ENCODE results near the gene ITFG1. TPM values are rescaled to one million over a fixed set of nuclear protein-coding genes. Genes with fewer than 3 reads are reported as not detected.

The ITFG1 gene
- total and polyA plus RNA-seq, 2 of the 13 experiments (the other 11 are each of a cell fraction or from before 2014, with no cell fraction given), result 74.5 to 150 TPM

GRCh38 chr16:47448830-47449575 is 11.9 kb downstream of the ITFG1 start (continued):
- TF ChIP-seq ZNF431 (CRISPR knock-in tag; IDR thresholded peaks at IDR 0.05; ENCODE audit: borderline replicate concordance, low read depth), result no peak
- TF ChIP-seq, protein P1, sequence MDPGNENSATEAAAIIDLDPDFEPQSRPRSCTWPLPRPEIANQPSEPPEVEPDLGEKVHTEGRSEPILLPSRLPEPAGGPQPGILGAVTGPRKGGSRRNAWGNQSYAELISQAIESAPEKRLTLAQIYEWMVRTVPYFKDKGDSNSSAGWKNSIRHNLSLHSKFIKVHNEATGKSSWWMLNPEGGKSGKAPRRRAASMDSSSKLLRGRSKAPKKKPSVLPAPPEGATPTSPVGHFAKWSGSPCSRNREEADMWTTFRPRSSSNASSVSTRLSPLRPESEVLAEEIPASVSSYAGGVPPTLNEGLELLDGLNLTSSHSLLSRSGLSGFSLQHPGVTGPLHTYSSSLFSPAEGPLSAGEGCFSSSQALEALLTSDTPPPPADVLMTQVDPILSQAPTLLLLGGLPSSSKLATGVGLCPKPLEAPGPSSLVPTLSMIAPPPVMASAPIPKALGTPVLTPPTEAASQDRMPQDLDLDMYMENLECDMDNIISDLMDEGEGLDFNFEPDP (CRISPR knock-in tag; conservative IDR thresholded peaks at IDR 0.05), result no peak
- TF ChIP-seq, protein P2, sequence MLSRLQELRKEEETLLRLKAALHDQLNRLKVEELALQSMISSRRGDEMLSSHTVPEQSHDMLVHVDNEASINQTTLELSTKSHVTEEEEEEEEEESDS (CRISPR knock-in tag; IDR thresholded peaks at IDR 0.05; ENCODE audit: borderline replicate concordance), result no peak
- no peak for TF ChIP-seq ZNF674 (CRISPR knock-in tag; IDR thresholded peaks at IDR 0.05; ENCODE audit: low read depth)
- no peak for TF ChIP-seq ZNF468 (CRISPR knock-in tag; IDR thresholded peaks at IDR 0.05)

- no TSS peak for BruUV-seq (replicated peaks)
- H3K9ac ChIP-seq (ENCODE audit: insufficient read depth, low read depth, low read length), result no peak overlapping the region
- no peak overlapping the region for H3K4me2 ChIP-seq (ENCODE audit: low read depth, low read length)
- no peaks in the 10 kb centered on the region for H4K20me1 ChIP-seq (ENCODE audit: insufficient read depth, low read length)
- peaks cover 7% of the 10 kb centered on the region for H3K79me2 ChIP-seq (ENCODE audit: insufficient read depth, low read length)
- intact Hi-C loops (cut with micrococcal nuclease; ENCODE audit: unreplicated experiment), result no loop called here
- ChIA-PET POLR2A (no interaction called here), CTCF (ENCODE audit: low intra/inter-chr PET ratio, low total read pairs) (no interaction called here)
- in situ Hi-C loops (cut with HindIII; ENCODE audit: extremely low pct_ligation_motif_present, low pct_unique_long_range_greater_than_20kb), result no loop called here
- no peak overlapping the region for H3K4me3 ChIP-seq (replicated peaks in 1 of 3; ENCODE audit: insufficient read depth in 1 of 3, low read depth in 2 of 3, low read length in 3 of 3)
- H3K27ac ChIP-seq (ENCODE audit: extremely low read length, insufficient read depth, low read length), result no peak overlapping the region
- no peak overlapping the region for H2AFZ ChIP-seq (ENCODE audit: low read length)
- 100% methylated on average over 3 of the region's 3 CpGs for WGBS (ENCODE audit: low lambda C conversion rate)
- no peak for DNase-seq (ENCODE audit: low spot score)
- no peaks in the 10 kb centered on the region for H3K9me3 ChIP-seq (ENCODE audit: low read length)
- FAIRE-seq, result no peak
- no peak for ATAC-seq
- peaks cover 19% of the 10 kb centered on the region for H3K4me1 ChIP-seq (ENCODE audit: insufficient read depth, low read length)
- H3K36me3 ChIP-seq (replicated peaks in 1 of 2; ENCODE audit: control insufficient read depth in 1 of 2, insufficient read depth in 2 of 2, low read length in 2 of 2), result peaks cover 2 to 26% of the 10 kb centered on the region in 2 experiments; a peak in 3 of 5 replicates
- H3K27me3 ChIP-seq (ENCODE audit: control insufficient read depth in 1 of 2, insufficient read depth in 2 of 2, low read length in 2 of 2), result no peaks in the 10 kb centered on the region
- TF ChIP-seq, protein P3, sequence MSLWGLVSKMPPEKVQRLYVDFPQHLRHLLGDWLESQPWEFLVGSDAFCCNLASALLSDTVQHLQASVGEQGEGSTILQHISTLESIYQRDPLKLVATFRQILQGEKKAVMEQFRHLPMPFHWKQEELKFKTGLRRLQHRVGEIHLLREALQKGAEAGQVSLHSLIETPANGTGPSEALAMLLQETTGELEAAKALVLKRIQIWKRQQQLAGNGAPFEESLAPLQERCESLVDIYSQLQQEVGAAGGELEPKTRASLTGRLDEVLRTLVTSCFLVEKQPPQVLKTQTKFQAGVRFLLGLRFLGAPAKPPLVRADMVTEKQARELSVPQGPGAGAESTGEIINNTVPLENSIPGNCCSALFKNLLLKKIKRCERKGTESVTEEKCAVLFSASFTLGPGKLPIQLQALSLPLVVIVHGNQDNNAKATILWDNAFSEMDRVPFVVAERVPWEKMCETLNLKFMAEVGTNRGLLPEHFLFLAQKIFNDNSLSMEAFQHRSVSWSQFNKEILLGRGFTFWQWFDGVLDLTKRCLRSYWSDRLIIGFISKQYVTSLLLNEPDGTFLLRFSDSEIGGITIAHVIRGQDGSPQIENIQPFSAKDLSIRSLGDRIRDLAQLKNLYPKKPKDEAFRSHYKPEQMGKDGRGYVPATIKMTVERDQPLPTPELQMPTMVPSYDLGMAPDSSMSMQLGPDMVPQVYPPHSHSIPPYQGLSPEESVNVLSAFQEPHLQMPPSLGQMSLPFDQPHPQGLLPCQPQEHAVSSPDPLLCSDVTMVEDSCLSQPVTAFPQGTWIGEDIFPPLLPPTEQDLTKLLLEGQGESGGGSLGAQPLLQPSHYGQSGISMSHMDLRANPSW (CRISPR knock-in tag; IDR thresholded peaks at IDR 0.05; ENCODE audit: borderline replicate concordance), result no peak
- TF ChIP-seq, protein P4, sequence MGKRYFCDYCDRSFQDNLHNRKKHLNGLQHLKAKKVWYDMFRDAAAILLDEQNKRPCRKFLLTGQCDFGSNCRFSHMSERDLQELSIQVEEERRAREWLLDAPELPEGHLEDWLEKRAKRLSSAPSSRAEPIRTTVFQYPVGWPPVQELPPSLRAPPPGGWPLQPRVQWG (CRISPR knock-in tag; IDR thresholded peaks at IDR 0.05; ENCODE audit: borderline replicate concordance, low read depth), result no peak
- no peak for TF ChIP-seq HNF1B (CRISPR knock-in tag; IDR thresholded peaks at IDR 0.05)
- TF ChIP-seq, protein P1 (CRISPR knock-in tag; conservative IDR thresholded peaks at IDR 0.05), result no peak
- no peak for TF ChIP-seq RNF219 (CRISPR knock-in tag; IDR thresholded peaks at IDR 0.05)
- no peak for TF ChIP-seq KLF15 (CRISPR knock-in tag; IDR thresholded peaks at IDR 0.05; ENCODE audit: borderline replicate concordance)
Observed at GRCh38 chr16:47446431-47446830, 14.4 kb downstream of the ITFG1 start.

Data from HepG2 (cell line).